Calu3 (cell line): ENCODE results near the gene BLOC1S4. TPM values are rescaled to one million over a fixed set of nuclear protein-coding genes. Genes with fewer than 3 reads are reported as not detected.
A peak's percentile ranks its signal among the peaks of the same experiment; 100 is the strongest.

Source experiments
- BruUV-seq: library from RNA; stranded (reverse); fragments of 400-500 nt; replicated peaks from 2 replicates; lab custom pipeline; 2021; lab: Mats Ljungman, UMichigan
- CTCF ChIA-PET: fragments of 300-600 bp; sonication (Branson Sonifier 250); formaldehyde crosslinking; loops from one replicate; lab custom pipeline; 2022; ENCODE audit warnings: antibody characterized with exemption; lab: Charles Lee
- DNase-seq: peaks from one replicate; pipeline ENCODE4 v3.0.0; 2022
- H3K27ac Mint-ChIP-seq: one replicate; pipeline ENCODE4 v1.8.0; 2022; ENCODE audit warnings: mixed read lengths; ENCODE audit not compliant: unreplicated experiment
- H3K27me3 Mint-ChIP-seq: one replicate; pipeline ENCODE4 v1.8.0; 2022; ENCODE audit warnings: mixed read lengths; ENCODE audit not compliant: unreplicated experiment
- H3K36me3 Mint-ChIP-seq: one replicate; pipeline ENCODE4 v1.8.0; 2022; ENCODE audit warnings: mild to moderate bottlenecking, moderate library complexity, mixed read lengths; ENCODE audit not compliant: insufficient read depth, unreplicated experiment
- H3K4me1 Mint-ChIP-seq: one replicate; pipeline ENCODE4 v1.8.0; 2022; ENCODE audit warnings: mild to moderate bottlenecking, low read depth, mixed read lengths; ENCODE audit not compliant: unreplicated experiment
- H3K4me3 Mint-ChIP-seq: one replicate; pipeline ENCODE4 v1.8.0; 2022; ENCODE audit warnings: mild to moderate bottlenecking, low read depth, moderate library complexity, mixed read lengths; ENCODE audit not compliant: unreplicated experiment
- H3K9me3 Mint-ChIP-seq: one replicate; pipeline ENCODE4 v1.8.0; 2022; ENCODE audit warnings: low read depth, mixed read lengths; ENCODE audit not compliant: unreplicated experiment
- intact Hi-C: fragments of 100-400 bp; cut with micrococcal nuclease; formaldehyde crosslinking; loops from one replicate; pipeline ENCODE4 v1.10.0; 2022; ENCODE audit not compliant: unreplicated experiment
- total RNA-seq: library from RNA; stranded (reverse); gene quantifications from 2 replicates; pipeline ENCODE4 v1.2.3, GENCODE V29; 2022
- TF ChIP-seq, protein P1 (sequence below): fragments of 200-600 bp; IDR thresholded peaks from one replicate; pipeline ENCODE4 v1.8.0; 2022; ENCODE audit warnings: antibody characterized with exemption; ENCODE audit not compliant: unreplicated experiment

Gene BLOC1S4
- total RNA-seq, 1 experiment from 2014 or later, result 9.2 TPM

DNA sequence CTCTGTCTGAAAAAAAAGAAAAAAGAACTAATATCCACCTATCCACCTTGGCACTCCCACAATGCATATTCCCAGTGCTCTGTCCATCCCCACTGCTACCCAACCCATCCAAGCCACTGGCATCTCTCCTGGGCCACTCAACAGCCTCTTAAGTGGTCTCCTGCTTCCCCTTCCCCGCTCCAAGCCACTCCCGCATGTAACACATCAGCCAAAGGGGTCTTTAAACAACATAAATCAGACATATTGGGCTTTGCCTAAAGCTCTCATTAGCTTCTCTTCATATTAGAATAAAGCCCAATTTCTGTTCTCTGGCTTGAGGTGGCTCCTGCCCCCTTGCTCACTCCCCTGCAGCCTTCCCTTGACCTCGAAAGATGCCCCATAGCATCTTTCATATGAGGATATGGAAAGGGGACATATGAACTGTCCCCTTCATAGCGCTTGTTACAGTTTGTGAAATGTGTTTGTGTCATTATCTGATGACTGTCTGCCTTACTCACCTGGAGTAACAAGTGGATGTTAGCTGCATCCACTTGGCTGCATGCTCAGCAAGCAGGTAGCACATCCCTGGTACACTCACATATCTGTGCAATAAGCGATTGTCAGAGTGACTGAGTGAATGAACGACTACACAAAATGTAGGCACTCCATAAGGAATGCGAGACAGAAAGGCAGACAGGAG, 3.1 kb downstream of the BLOC1S4 start:
- H3K4me1 Mint-ChIP-seq, result peaks cover 8% of the 10 kb centered on the region
- no peak overlapping the region for H3K4me3 Mint-ChIP-seq
- H3K36me3 Mint-ChIP-seq, result peaks cover 23% of the 10 kb centered on the region
- no peak for DNase-seq
- CTCF ChIA-PET, result interaction anchor here (1.8 kb wide), 1 partner anchor 154 kb away, joined by 20 read pairs; no protein-coding TSS in a partner anchor
- no TSS peak for BruUV-seq
- H3K27ac Mint-ChIP-seq, result no peak overlapping the region
- H3K27me3 Mint-ChIP-seq, result no peaks in the 10 kb centered on the region
- H3K9me3 Mint-ChIP-seq, result no peaks in the 10 kb centered on the region
- TF ChIP-seq, protein P1, sequence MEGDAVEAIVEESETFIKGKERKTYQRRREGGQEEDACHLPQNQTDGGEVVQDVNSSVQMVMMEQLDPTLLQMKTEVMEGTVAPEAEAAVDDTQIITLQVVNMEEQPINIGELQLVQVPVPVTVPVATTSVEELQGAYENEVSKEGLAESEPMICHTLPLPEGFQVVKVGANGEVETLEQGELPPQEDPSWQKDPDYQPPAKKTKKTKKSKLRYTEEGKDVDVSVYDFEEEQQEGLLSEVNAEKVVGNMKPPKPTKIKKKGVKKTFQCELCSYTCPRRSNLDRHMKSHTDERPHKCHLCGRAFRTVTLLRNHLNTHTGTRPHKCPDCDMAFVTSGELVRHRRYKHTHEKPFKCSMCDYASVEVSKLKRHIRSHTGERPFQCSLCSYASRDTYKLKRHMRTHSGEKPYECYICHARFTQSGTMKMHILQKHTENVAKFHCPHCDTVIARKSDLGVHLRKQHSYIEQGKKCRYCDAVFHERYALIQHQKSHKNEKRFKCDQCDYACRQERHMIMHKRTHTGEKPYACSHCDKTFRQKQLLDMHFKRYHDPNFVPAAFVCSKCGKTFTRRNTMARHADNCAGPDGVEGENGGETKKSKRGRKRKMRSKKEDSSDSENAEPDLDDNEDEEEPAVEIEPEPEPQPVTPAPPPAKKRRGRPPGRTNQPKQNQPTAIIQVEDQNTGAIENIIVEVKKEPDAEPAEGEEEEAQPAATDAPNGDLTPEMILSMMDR, result no peak
- intact Hi-C loops, result loop anchor here (5.0 kb wide), 1 partner anchor 168 kb away; no protein-coding TSS in a partner anchor

DNA sequence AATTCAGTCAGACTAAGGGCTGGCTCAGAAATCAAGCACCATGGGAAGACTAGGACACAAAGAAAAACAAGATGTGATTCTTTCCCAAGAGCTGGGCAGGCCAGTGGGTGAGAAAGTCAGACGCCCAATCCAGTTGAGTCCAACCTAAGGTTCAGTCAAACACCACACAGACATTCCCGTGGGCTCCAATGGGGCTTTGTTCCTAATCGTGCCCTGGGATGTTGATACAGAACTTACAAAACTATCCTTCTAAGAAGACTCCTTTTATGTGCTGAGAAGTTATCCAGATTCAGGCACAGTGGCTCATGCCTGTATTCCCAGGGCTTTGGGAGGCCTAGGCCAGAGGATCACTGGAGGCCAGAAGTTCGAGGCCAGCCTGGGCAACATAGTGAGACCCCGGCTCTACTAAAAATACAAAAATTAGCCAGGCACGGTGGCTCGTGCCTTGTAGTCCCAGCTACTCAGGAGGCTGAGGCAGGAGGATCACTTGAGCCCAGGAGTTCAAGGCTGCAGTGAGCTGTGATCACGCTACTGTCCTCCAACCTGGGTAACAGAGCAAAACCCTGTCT, 3.7 kb downstream of the BLOC1S4 start:
- Mint-ChIP-seq H3K4me1 (peaks cover 8% of the 10 kb centered on the region), H3K27me3 (no peaks in the 10 kb centered on the region), H3K27ac (no peak overlapping the region), H3K9me3 (no peaks in the 10 kb centered on the region), H3K36me3 (peaks cover 23% of the 10 kb centered on the region), H3K4me3 (no peak overlapping the region)
- BruUV-seq, result no TSS peak
- TF ChIP-seq, protein P1, result no peak
- intact Hi-C loops, result loop anchor here (1.0 to 10.0 kb wide), 4 partner anchors 85 to 468 kb away; no protein-coding TSS in a partner anchor
- no peak for DNase-seq
- CTCF ChIA-PET, result interaction anchor here (0.7 to 1.8 kb wide), 4 partner anchors 119 to 351 kb away, joined by 3 to 20 read pairs (median 4); no protein-coding TSS in a partner anchor

DNA sequence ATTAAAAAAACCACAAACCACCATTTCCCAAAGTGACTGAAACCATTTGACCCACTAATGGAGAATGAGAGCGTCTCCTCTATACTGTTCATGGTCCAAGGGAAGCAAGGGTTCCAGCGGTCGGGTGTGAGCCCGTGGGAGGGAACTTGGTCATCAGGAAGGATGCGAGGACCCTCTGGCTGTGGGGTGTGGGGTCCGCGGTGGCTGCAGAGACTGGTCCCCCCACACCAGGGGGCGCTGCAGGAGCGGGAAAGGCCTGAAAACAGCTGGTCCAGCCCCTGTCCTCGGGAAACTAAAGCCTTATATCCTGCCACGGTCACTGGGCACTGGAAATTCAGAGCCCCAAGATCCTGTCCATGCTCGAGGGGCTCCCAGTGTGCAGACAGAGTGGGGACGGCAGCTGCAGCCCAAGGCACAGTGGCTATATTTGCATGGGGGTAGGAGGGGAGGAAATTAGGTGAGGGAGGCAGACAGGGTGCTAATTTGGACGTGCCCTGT, 4.3 kb downstream of the BLOC1S4 start:
- no peak overlapping the region for H3K27ac Mint-ChIP-seq
- no peaks in the 10 kb centered on the region for H3K27me3 Mint-ChIP-seq
- TF ChIP-seq, protein P1, result peak; percentile 78
- intact Hi-C loops, result loop anchor here (1.0 to 10.0 kb wide), 3 partner anchors 85 to 467 kb away; no protein-coding TSS in a partner anchor
- H3K36me3 Mint-ChIP-seq, result peaks cover 23% of the 10 kb centered on the region
- H3K4me1 Mint-ChIP-seq, result peaks cover 8% of the 10 kb centered on the region
- CTCF ChIA-PET, result interaction anchor here (0.6 to 1.8 kb wide), 5 partner anchors 42 to 351 kb away, joined by 3 to 20 read pairs (median 4); no protein-coding TSS in a partner anchor
- no peak overlapping the region for H3K4me3 Mint-ChIP-seq
- no TSS peak for BruUV-seq
- H3K9me3 Mint-ChIP-seq, result no peaks in the 10 kb centered on the region
- DNase-seq, result peak; percentile 89

DNA sequence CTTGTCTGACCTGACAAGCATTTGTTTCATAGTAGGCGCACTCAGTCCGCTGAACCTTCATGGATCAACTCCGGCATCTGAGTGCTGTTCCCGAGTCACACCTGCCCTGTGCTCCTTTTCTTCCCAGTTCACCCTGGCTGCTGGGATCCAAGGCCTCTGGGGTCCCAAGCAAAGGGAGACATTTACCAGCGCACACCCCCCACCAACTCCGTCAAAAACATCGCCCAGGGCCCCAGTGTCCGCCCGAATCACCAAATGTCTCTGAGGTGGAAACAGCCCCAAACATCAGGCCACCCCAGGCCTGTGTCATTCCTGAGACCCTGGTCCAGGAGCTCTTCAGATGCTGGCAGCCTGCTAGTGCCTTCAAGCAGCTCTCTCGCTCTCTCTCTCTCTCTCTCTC, 5.1 kb downstream of the BLOC1S4 start:
- Mint-ChIP-seq H3K27ac (no peak overlapping the region), H3K27me3 (no peaks in the 10 kb centered on the region), H3K4me3 (no peak overlapping the region), H3K4me1 (peaks cover 8% of the 10 kb centered on the region), H3K9me3 (no peaks in the 10 kb centered on the region), H3K36me3 (peaks cover 16% of the 10 kb centered on the region)
- intact Hi-C loops, result loop anchor here (5.0 to 10.0 kb wide), 2 partner anchors 84 to 466 kb away; no protein-coding TSS in a partner anchor
- no peak for DNase-seq
- CTCF ChIA-PET, result interaction anchor here (0.6 to 1.0 kb wide), 3 partner anchors 117 to 1871 kb away, joined by 3 to 4 read pairs (median 3); no protein-coding TSS in a partner anchor
- BruUV-seq, result no TSS peak
- TF ChIP-seq, protein P1, result no peak
